Bronchus fibroblast of lung (primary cell): ENCODE data around the gene DLAT. TPM values are rescaled to one million over a fixed set of nuclear protein-coding genes. Genes with fewer than 3 reads are reported as not detected.

ENCODE experiments used
- total RNA-seq: library from RNA; depleted of rRNA; stranded (reverse); fragments of >200 nt; gene quantifications from 2 replicates; pipeline ENCODE4 v1.2.3, GENCODE V29; 2015

The DLAT gene
- total RNA-seq = 38.2 and 43.4 TPM in 2 replicates

DNA sequence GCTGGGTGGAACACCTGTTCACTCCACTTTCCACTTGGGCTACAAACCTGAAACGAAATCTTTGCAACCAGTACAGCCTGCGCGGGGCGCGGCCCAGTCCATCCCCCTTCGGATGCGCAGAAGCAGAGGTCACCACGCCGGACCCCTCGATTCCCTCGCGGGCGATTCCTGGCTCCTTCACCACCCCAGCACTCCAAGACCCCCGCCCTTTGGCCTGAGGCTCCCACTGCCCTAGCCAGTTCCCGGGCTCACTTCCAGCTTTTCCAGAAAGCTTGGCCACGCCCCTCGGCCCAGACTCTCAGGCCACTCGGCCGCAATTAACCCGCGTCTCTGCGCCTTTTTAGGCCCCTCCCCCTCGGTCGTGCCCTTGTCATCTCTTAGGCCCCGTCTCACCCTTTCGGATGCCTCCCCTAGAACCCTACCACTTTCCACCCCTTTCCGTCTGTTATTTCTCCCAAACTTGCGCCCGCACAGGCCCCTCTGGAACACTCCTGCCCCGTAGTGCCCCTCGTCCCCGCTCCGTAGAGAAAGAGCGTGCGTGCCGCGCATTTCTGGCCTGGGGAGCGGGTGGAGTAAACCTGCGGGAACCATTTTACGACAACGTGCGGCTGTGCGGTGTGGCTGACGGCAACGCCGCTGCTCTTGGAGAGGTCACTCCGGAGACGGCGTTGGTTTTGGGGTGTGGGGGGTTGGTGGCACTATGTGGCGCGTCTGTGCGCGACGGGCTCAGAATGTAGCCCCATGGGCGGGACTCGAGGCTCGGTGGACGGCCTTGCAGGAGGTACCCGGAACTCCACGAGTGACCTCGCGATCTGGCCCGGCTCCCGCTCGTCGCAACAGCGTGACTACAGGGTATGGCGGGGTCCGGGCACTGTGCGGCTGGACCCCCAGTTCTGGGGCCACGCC is at the start of gene DLAT:
DLAT (plus strand) TSS at position 636 of the 906 bp plus-strand sequence; CDS start at position 701, 65 bp downstream.

GRCh38 chr11:112073941-112074811 is 49.0 kb downstream of the DLAT start, which contains the start of the genes NKAPD1 and PIH1D2:
TSS of gene NKAPD1 (plus strand) at chr11:112074299. CDS start at chr11:112075575, 1,276 bp downstream.
TSS of gene PIH1D2 (minus strand) at chr11:112074017. CDS start at chr11:112073174, 843 bp downstream.

GRCh38 chr11:112086422-112087191 is 61.4 kb downstream of the DLAT start, which contains the start of the genes SDHD and TIMM8B:
TSS of gene SDHD (plus strand) at chr11:112086873. CDS start at chr11:112086908, 35 bp downstream.
TSS of gene TIMM8B (minus strand) at chr11:112086756. CDS start at chr11:112086723, 33 bp downstream.

Other genes starting within 250 kb of the DLAT start
- gene ALG9, start 153.8 kb upstream of the DLAT start, total RNA-seq = 29.9 and 38.9 TPM in 2 replicates
- gene FDXACB1, start 146.2 kb upstream of the DLAT start, total RNA-seq = 2.9 and 3.4 TPM in 2 replicates
- gene CFAP68, start 145.9 kb upstream of the DLAT start, total RNA-seq = 18.5 and 23.9 TPM in 2 replicates
- gene CRYAB, start 113.6 kb upstream of the DLAT start, total RNA-seq = 13.4 and 20.0 TPM in 2 replicates
- gene HSPB2, start 112.7 kb upstream of the DLAT start, total RNA-seq = 0.59 TPM in 1 of 2 replicates, not detected in the other
- gene C11orf52, start 106.5 kb upstream of the DLAT start, total RNA-seq = 0.34 and 0.59 TPM in 2 replicates
- 8.1 and 8.6 TPM in 2 replicates for gene DIXDC1, start 88.1 kb upstream of the DLAT start, total RNA-seq
- 1.3 and 1.8 TPM in 2 replicates for gene PIH1D2, start 48.6 kb downstream of the DLAT start, total RNA-seq
- gene NKAPD1, start 48.9 kb downstream of the DLAT start, total RNA-seq = 9.4 and 11.1 TPM in 2 replicates
- gene TIMM8B, start 61.3 kb downstream of the DLAT start, total RNA-seq = 42.0 and 48.6 TPM in 2 replicates
- gene SDHD, start 61.5 kb downstream of the DLAT start, total RNA-seq = 71.8 and 71.9 TPM in 2 replicates
- gene IL18, start 138.7 kb downstream of the DLAT start, total RNA-seq = 0.34 and 0.59 TPM in 2 replicates
- not detected in 2 replicates for gene TEX12, start 142.0 kb downstream of the DLAT start, total RNA-seq
- gene BCO2, start 150.1 kb downstream of the DLAT start, total RNA-seq = under 0.01 TPM in 2 replicates
- gene PTS, start 201.0 kb downstream of the DLAT start, total RNA-seq = 28.2 and 43.5 TPM in 2 replicates
- gene PLET1, start 235.5 kb downstream of the DLAT start, total RNA-seq = not detected in 2 replicates